A673 (cell line): ENCODE measurements around the gene TOMM22. TPM values are rescaled to one million over a fixed set of nuclear protein-coding genes. Genes with fewer than 3 reads are reported as not detected.
A peak's percentile ranks its signal among the peaks of the same experiment; 100 is the strongest.

Experiments used
- BruUV-seq: library from RNA; stranded (reverse); fragments of 400-500 nt; replicated peaks from 2 replicates; lab custom pipeline; 2021; lab: Mats Ljungman, UMichigan
- CTCF ChIA-PET: fragments of 300-600 bp; sonication (Branson Sonifier 250); formaldehyde crosslinking; loops from one replicate; lab custom pipeline; 2022; ENCODE audit warnings: antibody characterized with exemption; lab: Charles Lee
- POLR2A ChIA-PET: fragments of 300-600 bp; sonication (Branson Sonifier 250); formaldehyde crosslinking; loops from one replicate; lab custom pipeline; 2022; ENCODE audit warnings: antibody characterized with exemption; ENCODE audit not compliant: low non-redundant PET; lab: Charles Lee
- DNase-seq: peaks from one replicate; pipeline ENCODE4 v3.0.0-alpha.2; 2015; ENCODE audit warnings: low spot score
- H3K27ac ChIP-seq: fragments of 200-600 bp; sonication (generic); 2 replicates; pipeline ENCODE4 v1.5.1; 2016; ENCODE audit warnings: mixed run types, low read depth, mild to moderate bottlenecking, mixed read lengths, antibody characterized with exemption, low read length; ENCODE audit not compliant: poor library complexity, severe bottlenecking
- H3K27me3 ChIP-seq: fragments of 200-600 bp; sonication (generic); replicated peaks from 2 replicates; pipeline ENCODE4 v1.6.1; 2017; ENCODE audit warnings: mixed run types, low read depth, mild to moderate bottlenecking, mixed read lengths, antibody characterized with exemption, low read length; ENCODE audit not compliant: insufficient read depth, poor library complexity
- H3K36me3 ChIP-seq: fragments of 200-600 bp; sonication (generic); 2 replicates; pipeline ENCODE4 v1.6.1; 2016; ENCODE audit warnings: mixed run types, mild to moderate bottlenecking, mixed read lengths, antibody characterized with exemption, low read length; ENCODE audit not compliant: insufficient read depth, poor library complexity, severe bottlenecking
- H3K4me1 ChIP-seq: fragments of 200-600 bp; sonication (generic); 2 replicates; pipeline ENCODE4 v1.6.1; 2017; ENCODE audit warnings: mixed run types, mild to moderate bottlenecking, mixed read lengths, antibody characterized with exemption, low read length; ENCODE audit not compliant: insufficient read depth, poor library complexity, severe bottlenecking
- H3K4me3 ChIP-seq: fragments of 200-600 bp; sonication (generic); 2 replicates; pipeline ENCODE4 v1.5.1; 2016; ENCODE audit warnings: low read depth, mixed run types, mild to moderate bottlenecking, mixed read lengths, low read length; ENCODE audit not compliant: poor library complexity, severe bottlenecking
- H3K9me3 ChIP-seq: fragments of 200-600 bp; sonication (generic); 2 replicates; pipeline ENCODE4 v1.6.1; 2016; ENCODE audit warnings: mixed run types, low read depth, mild to moderate bottlenecking, mixed read lengths, antibody characterized with exemption, low read length; ENCODE audit not compliant: poor library complexity, severe bottlenecking
- EZH2 ChIP-seq: fragments of 200-600 bp; sonication (generic); IDR thresholded peaks from 2 replicates; pipeline ENCODE4 v1.6.1; 2017; ENCODE audit warnings: borderline replicate concordance, low read depth, mild to moderate bottlenecking, mixed read lengths, antibody characterized with exemption, low read length; ENCODE audit not compliant: poor library complexity, severe bottlenecking
- intact Hi-C: fragments of 100-400 bp; cut with micrococcal nuclease; formaldehyde crosslinking; loops from one replicate; pipeline ENCODE4 v1.10.0; 2022; ENCODE audit not compliant: unreplicated experiment
- total RNA-seq: library from RNA; stranded (reverse); gene quantifications from 2 replicates; pipeline ENCODE4 v1.2.3, GENCODE V29; 2021
- TF ChIP-seq, protein P1 (sequence below): fragments of 300-800, 200-600 bp; sonication (generic); conservative IDR thresholded peaks from 2 replicates; pipeline ENCODE4 v1.5.1; 2017; ENCODE audit warnings: low read depth, mild to moderate bottlenecking, antibody characterized with exemption, low read length, moderate library complexity, mixed read lengths

TOMM22 gene
- total RNA-seq, 1 experiment from 2014 or later = 152 TPM

DNA sequence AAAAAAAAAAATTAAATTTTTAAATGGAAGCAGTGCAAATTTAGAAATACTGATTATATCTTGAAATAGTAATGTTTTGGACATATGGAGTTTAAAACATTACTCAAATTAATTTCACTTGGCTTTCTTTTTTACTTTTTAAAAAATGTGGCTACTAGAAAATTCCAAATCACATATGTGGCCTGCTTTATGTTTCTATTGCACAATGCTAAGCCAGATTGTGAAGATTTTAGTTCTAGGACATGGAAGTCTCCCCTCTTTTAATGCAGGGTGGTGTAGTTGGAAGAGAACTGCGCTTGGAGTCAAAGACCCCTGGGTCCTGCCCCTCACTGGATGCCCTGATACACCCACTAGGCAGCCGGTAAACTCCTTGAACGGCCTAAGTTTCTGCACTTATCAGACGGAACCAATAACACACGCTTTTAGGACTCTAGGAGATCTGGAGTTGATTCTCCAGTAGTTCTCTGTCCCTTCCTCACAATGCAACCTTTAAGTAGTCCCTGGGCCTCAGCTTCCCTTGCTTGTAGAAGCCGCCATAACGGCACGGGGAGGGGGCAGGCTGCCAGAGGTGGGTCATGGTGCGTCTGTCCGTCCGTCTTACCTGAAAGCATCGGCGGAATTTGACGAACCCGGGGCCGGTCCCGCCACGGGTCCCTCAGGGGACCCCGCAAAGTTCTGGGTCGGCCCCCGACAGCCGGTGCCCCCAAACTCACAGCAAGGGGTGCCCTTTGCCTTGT lies 26.1 kb upstream of the TOMM22 start:
- Histone ChIP-seq H3K27me3 (no peaks in the 10 kb centered on the region), H3K4me3 (peak overlapping the region; percentile 97), H3K4me1 (peaks cover 5% of the 10 kb centered on the region), H3K9me3 (no peaks in the 10 kb centered on the region), H3K36me3 (no peaks in the 10 kb centered on the region), H3K27ac (peak overlapping the region; percentile 100)
- POLR2A ChIA-PET = no interaction called here
- DNase-seq = peak; percentile 31
- CTCF ChIA-PET = no interaction called here
- intact Hi-C loops = no loop called here
- BruUV-seq = TSS peak; percentile 77
- TF ChIP-seq, protein P1, sequence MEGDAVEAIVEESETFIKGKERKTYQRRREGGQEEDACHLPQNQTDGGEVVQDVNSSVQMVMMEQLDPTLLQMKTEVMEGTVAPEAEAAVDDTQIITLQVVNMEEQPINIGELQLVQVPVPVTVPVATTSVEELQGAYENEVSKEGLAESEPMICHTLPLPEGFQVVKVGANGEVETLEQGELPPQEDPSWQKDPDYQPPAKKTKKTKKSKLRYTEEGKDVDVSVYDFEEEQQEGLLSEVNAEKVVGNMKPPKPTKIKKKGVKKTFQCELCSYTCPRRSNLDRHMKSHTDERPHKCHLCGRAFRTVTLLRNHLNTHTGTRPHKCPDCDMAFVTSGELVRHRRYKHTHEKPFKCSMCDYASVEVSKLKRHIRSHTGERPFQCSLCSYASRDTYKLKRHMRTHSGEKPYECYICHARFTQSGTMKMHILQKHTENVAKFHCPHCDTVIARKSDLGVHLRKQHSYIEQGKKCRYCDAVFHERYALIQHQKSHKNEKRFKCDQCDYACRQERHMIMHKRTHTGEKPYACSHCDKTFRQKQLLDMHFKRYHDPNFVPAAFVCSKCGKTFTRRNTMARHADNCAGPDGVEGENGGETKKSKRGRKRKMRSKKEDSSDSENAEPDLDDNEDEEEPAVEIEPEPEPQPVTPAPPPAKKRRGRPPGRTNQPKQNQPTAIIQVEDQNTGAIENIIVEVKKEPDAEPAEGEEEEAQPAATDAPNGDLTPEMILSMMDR = no peak
- TF ChIP-seq EZH2 = no peak

DNA sequence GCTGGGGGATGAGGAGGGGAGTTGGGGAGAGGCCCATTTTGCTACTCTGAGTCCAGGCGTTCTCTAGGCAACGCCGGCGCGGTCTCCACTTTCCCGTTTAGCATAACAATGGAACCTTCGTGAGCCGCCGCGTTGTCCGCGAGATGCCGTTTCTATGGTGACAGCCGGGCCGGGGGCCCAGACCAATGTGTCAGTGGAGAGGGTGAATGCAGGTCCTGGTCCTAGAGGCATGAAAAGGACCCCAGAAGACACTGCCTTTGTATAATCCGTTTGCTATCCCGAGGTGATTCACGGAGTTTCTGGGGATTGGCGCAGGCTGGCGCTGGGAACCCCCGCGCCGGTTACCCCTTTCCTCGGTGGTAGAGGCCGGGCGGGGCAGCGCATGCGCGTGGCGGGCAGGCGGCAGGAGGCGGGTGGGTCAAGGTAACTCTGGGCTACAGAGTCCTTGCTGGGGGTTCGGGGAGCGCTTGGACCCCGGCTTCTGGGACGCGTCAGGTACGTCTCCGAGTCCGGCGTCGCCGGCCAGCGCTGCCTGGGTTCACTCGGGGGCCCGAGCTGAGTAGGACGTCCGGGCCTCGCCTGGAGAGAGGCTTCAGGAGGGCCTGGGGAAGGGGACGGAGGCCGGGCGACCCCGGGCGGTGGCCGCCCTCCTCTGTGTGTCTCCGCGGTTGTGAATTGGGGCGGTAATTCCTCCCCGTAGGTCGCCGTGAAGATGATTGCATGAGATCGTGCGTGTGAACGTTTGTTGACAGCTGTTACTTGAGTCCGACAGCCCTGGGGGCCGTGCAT lies 25.3 kb upstream of the TOMM22 start, which contains the start of the genes CBY1 and FAM227A:
TSS of gene CBY1 (plus strand) at position 383 of the 789 bp plus-strand sequence. CDS start 11,417 bp downstream, outside the sequence.
TSS of gene FAM227A (minus strand) at position 137 of the 789 bp plus-strand sequence. CDS start 6,224 bp downstream, outside the sequence.
- BruUV-seq = TSS peak; percentile 77
- TF ChIP-seq, protein P1 = no peak
- no peak for TF ChIP-seq EZH2
- Histone ChIP-seq H3K9me3 (no peaks in the 10 kb centered on the region), H3K4me3 (peak within 1 kb of the TSS; percentile 97), H3K36me3 (no peaks in the 10 kb centered on the region), H3K4me1 (peaks cover 5% of the 10 kb centered on the region), H3K27me3 (no peaks in the 10 kb centered on the region), H3K27ac (peak within 1 kb of the TSS; percentile 100)
- intact Hi-C loops = no loop called here
- ChIA-PET POLR2A (no interaction called here), CTCF (interaction anchor here (0.7 kb wide), 1 partner anchor 351 kb away, joined by 3 read pairs; no protein-coding TSS in a partner anchor)
- DNase-seq = peak; percentile 96

DNA sequence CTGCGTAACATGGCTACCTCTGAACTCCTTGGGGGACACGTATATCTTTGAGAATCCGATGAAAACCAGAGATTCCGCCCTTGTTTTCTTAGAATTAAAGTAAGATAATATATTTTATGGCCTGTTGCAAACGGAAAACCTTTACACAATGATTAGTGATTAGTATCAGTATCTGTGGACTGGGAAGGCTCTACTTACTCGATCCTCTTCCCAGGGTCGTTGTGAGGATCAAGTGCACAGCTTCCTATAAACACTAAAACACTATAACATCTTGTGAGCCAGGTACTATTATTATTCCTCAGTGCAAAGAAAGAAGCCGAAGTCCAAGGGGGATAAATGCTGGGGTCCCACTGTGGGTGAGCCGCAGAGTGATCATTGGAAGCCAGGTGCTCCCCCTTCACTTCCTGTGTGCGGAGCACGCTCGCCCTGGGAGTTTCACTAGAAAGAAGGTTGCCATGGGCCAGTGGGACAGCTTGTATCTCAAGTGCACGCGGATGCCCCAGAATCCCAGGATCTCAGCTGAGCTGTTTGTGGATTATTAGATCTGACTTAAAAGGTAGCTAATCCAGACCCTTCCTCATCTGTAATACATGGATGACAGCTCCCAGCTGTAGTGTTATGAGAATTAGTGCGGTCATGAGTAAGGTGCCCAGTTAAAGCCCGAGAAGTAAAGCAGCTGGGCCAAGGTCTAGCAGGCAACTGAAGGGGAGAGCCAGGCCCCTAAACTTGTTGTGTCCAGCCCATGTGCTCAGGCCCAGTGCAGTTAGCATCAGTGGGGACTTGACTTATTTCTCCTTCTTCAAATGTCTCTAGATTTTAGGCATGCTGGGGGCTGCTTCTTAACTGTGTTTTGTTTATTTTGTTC lies 24.5 kb upstream of the TOMM22 start:
- TF ChIP-seq, protein P1 = no peak
- no peak for TF ChIP-seq EZH2

More for the DNA sequence above, 24.5 kb upstream of the TOMM22 start:
- no peaks in the 10 kb centered on the region for H3K27me3 ChIP-seq
- H3K4me3 ChIP-seq = peak overlapping the region; percentile 97
- no peaks in the 10 kb centered on the region for H3K36me3 ChIP-seq
- H3K9me3 ChIP-seq = no peaks in the 10 kb centered on the region
- no peak for DNase-seq
- POLR2A ChIA-PET = no interaction called here
- intact Hi-C loops = no loop called here
- CTCF ChIA-PET = interaction anchor here (0.7 kb wide), 1 partner anchor 352 kb away, joined by 3 read pairs; no protein-coding TSS in a partner anchor
- peaks cover 5% of the 10 kb centered on the region for H3K4me1 ChIP-seq
- BruUV-seq = no TSS peak
- H3K27ac ChIP-seq = peak overlapping the region; percentile 100
